KMS-11 (cell line): ENCODE measurements around the gene TNFRSF11A.
A peak's percentile ranks its signal among the peaks of the same experiment; 100 is the strongest.

Source experiments
- H2AFZ ChIP-seq: fragments of 200-600 bp; sonication (generic); 2 replicates; pipeline ENCODE4 v1.6.1; 2016; ENCODE audit warnings: antibody characterized with exemption, mixed run types, low read depth
- H3K27ac ChIP-seq: fragments of 200-600 bp; sonication (generic); 2 replicates; pipeline ENCODE4 v1.6.1; 2016; ENCODE audit warnings: mild to moderate bottlenecking, mixed run types
- H3K27me3 ChIP-seq: fragments of 200-600 bp; sonication (generic); 2 replicates; pipeline ENCODE4 v1.6.1; 2017; ENCODE audit warnings: mild to moderate bottlenecking, low read depth, mixed run types, moderate library complexity; ENCODE audit not compliant: insufficient read depth
- H3K36me3 ChIP-seq: fragments of 200-600 bp; sonication (generic); 2 replicates; pipeline ENCODE4 v1.6.1; 2017; ENCODE audit warnings: mild to moderate bottlenecking, mixed run types; ENCODE audit not compliant: insufficient read depth
- H3K4me1 ChIP-seq: fragments of 200-600 bp; sonication (generic); 2 replicates; pipeline ENCODE4 v1.6.1; 2016; ENCODE audit warnings: mild to moderate bottlenecking, low read depth, mixed run types; ENCODE audit not compliant: poor library complexity, severe bottlenecking
- H3K4me2 ChIP-seq: fragments of 200-600 bp; sonication (generic); 2 replicates; pipeline ENCODE4 v1.7.0; 2016; ENCODE audit warnings: mild to moderate bottlenecking, mixed run types
- H3K4me3 ChIP-seq: fragments of 200-600 bp; sonication (generic); IDR thresholded peaks from 2 replicates; pipeline ENCODE4 v1.6.1; 2017; ENCODE audit warnings: low read depth, low read length, mixed read lengths; ENCODE audit not compliant: insufficient read depth
- H3K79me2 ChIP-seq: fragments of 200-600 bp; sonication (generic); 2 replicates; pipeline ENCODE4 v1.6.1; 2016; ENCODE audit warnings: low read depth, mixed run types; ENCODE audit not compliant: insufficient read depth
- H3K9ac ChIP-seq: fragments of 200-600 bp; sonication (generic); 2 replicates; pipeline ENCODE4 v1.6.1; 2016; ENCODE audit warnings: mild to moderate bottlenecking, mixed run types
- H4K20me1 ChIP-seq: fragments of 200-600 bp; sonication (generic); 2 replicates; pipeline ENCODE4 v1.6.1; 2016; ENCODE audit warnings: mild to moderate bottlenecking, mixed run types; ENCODE audit not compliant: insufficient read depth
- CTCF ChIP-seq: fragments of 200-600 bp; sonication (generic); conservative IDR thresholded peaks from 2 replicates; pipeline ENCODE4 v1.6.1; 2017; ENCODE audit warnings: low read depth, mild to moderate bottlenecking, antibody characterized with exemption, low read length, moderate library complexity, mixed read lengths

Gene TNFRSF11A

GRCh38 chr18:62418258-62418657 lies 93.1 kb downstream of the TNFRSF11A start:
- H3K9ac ChIP-seq = no peak overlapping the region
- no peak for TF ChIP-seq CTCF
- no peak overlapping the region for H3K4me2 ChIP-seq
- H3K4me3 ChIP-seq = no peak overlapping the region
- H3K79me2 ChIP-seq = no peaks in the 10 kb centered on the region
- H4K20me1 ChIP-seq = no peaks in the 10 kb centered on the region
- no peak overlapping the region for H2AFZ ChIP-seq
- no peaks in the 10 kb centered on the region for H3K36me3 ChIP-seq
- no peaks in the 10 kb centered on the region for H3K27me3 ChIP-seq
- H3K4me1 ChIP-seq = no peaks in the 10 kb centered on the region
- H3K27ac ChIP-seq = no peak overlapping the region

GRCh38 chr18:62420151-62420512 lies 95.0 kb downstream of the TNFRSF11A start:
- H3K4me1 ChIP-seq = no peaks in the 10 kb centered on the region
- no peaks in the 10 kb centered on the region for H3K27me3 ChIP-seq
- no peaks in the 10 kb centered on the region for H3K36me3 ChIP-seq
- H3K4me3 ChIP-seq = no peak overlapping the region
- H4K20me1 ChIP-seq = no peaks in the 10 kb centered on the region
- no peak overlapping the region for H3K27ac ChIP-seq
- H3K9ac ChIP-seq = no peak overlapping the region
- H3K4me2 ChIP-seq = no peak overlapping the region
- no peak overlapping the region for H2AFZ ChIP-seq
- H3K79me2 ChIP-seq = no peaks in the 10 kb centered on the region
- TF ChIP-seq CTCF = no peak

GRCh38 chr18:62420513-62421209 lies 95.6 kb downstream of the TNFRSF11A start:
- Histone ChIP-seq H3K9ac (no peak overlapping the region), H3K4me2 (no peak overlapping the region), H3K27me3 (no peaks in the 10 kb centered on the region), H3K4me1 (peaks cover 3% of the 10 kb centered on the region), H3K36me3 (no peaks in the 10 kb centered on the region), H4K20me1 (no peaks in the 10 kb centered on the region), H2AFZ (no peak overlapping the region), H3K4me3 (no peak overlapping the region), H3K27ac (no peak overlapping the region), H3K79me2 (no peaks in the 10 kb centered on the region)
- TF ChIP-seq CTCF = no peak

- Histone ChIP-seq H3K4me3 (no peak overlapping the region), H3K79me2 (no peaks in the 10 kb centered on the region), H3K4me1 (peaks cover 3% of the 10 kb centered on the region), H2AFZ (peak overlapping the region; percentile 32; the same call in 1 of the 2 replicates), H3K4me2 (no peak overlapping the region; the same call in 1 of the 2 replicates), H3K36me3 (no peaks in the 10 kb centered on the region), H3K27ac (no peak overlapping the region), H3K27me3 (no peaks in the 10 kb centered on the region), H3K9ac (no peak overlapping the region), H4K20me1 (no peaks in the 10 kb centered on the region)
- TF ChIP-seq CTCF = peak; percentile 96
These were observed 100.5 kb downstream of the TNFRSF11A start for GRCh38 chr18:62425465-62426190.
